GM19240 (cell line): Measurements from ENCODE around the gene CDK11B.
"Not testable (repeated sequence)": the region's sequence is repeated elsewhere in the genome, so short reads cannot be mapped to it uniquely, and the experiment has no call there.

Experiments
- DNase-seq: peaks from one replicate; pipeline ENCODE4 v3.0.0; 2011; ENCODE audit warnings: low spot score; ENCODE audit not compliant: insufficient read length

The CDK11B gene

DNA sequence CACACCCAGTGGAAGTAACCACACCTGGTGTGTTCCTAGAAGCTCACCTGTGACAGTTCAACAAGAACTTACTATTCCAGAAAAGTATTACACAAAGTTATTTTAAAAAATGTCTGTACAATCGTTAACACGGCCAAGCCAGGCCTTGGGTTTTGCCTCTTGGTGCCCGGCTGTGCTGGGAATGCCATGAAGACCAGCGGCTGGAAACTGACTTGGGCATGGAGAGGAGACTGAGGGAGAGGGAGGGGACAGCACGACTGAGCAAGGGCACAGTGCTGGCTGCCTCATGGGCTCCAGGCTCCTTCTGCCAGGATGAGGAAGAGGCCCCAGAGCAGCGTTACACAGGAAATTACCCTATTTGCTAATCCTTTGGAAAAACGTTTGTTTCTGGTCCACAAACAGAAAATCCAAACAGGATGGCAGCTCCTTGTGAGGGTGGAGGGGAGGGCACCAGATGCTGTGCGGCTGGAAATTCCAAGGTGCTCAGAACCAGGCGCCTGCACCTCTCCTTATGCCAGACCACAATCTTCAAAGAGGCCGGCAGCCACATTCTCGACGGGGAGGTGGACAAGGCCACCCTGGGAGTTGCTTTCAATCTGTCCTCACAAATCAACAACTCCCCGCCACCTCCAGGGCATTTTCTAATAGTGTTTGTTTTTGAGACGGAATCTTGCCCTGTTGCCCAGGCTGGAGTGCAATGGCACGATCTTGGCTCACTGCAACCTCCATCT is 4.2 kb upstream of the CDK11B start:
- not testable (repeated sequence) for DNase-seq

DNA sequence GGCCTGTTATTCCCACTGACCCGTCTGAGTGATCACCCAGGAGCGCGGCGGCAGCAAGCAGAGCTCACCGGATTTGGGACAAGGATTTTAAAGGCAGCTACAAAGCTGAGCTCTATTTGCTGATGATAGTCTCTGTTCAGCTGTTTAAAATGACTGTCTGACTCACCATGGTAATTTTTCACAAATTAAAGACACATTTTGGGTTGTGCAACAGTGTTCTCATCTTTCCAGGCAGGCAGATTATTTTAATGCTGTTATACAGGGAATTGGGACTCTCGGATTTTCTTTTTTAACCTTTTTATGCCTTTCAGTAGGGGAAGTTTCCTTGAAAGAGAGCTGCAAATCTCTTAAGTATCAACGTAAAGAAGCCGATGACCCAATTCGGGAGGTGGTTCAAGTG is 3.6 kb upstream of the CDK11B start:
- not testable (repeated sequence) for DNase-seq

- DNase-seq, result not testable (repeated sequence)
Measured at GRCh38 chr1:1648265-1648664, 10.5 kb downstream of the CDK11B start.

DNA sequence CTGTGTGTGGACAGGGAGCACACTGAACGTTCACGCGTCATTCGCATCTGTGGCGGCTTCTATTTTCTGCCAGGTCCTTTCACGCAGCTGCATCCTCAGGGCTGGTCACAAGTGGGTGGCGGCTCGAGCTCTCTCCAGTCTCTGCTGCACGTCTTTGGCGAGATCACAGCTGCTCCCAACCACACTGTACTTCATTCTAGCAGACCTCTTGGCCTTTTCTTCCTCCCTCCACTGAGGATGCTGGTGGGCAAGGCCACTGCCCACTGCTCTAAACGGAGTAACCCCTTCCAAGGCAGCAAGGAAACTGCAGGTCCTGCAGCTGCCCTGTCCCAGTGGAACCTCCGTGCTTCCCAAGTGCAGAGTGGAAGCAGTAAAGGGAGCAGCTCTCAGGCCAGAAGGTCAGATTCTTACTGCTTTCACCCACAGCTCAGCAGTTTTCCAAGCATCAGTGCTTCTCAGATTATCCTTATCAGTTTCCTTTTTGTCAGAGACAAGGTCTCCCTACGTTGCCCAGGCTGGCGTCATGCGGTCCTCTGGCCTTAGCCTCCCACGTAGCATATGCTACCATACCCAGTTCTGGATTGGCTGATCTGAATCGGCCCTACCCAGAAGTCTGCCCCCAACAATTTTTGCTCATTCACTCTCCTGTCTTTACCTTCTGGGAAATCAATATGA is 11.1 kb downstream of the CDK11B start:
- DNase-seq, result not testable (repeated sequence)

DNA sequence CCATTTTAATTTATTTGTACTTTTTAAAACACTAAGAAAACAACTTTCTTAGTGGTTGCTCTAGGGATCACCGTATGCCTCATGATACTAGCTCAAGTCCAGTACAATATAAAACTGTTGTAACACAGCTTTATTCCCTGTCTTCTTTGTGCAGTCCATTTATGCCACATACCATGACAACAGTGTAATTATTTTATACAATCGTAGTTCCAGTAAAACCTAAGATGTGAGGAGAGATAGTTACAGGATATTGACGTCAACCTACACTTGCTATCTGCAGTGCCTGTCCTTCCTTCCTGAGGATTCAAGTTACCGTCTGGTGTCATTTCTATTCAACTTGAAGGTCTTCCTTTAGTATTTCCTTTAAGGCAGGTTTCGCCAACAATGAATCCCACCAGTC is 12.5 kb downstream of the CDK11B start:
- not testable (repeated sequence) for DNase-seq

- not testable (repeated sequence) for DNase-seq
Measured at GRCh38 chr1:1640711-1641461, 17.9 kb downstream of the CDK11B start.

DNA sequence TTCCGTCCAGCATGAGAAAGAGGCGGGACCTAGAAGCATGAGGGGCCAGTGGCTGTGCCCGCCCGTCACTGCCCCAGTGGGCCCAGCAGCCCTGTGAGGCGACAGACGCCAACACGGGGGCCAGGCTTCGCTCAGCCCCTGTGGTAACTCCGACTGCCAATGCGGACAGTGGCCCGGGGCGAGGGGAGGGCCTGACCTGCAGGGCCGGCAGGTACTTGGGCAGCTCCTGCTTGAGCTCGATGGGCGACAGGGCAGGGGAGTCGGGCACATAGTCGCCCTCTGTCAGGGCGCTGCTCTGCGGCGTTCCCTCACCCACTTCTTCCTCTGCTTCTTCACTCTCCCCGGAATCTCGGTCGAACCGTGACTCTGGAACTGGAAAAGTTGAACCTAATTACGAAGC is 18.7 kb downstream of the CDK11B start:
- DNase-seq, result not testable (repeated sequence)

- not testable (repeated sequence) for DNase-seq
Measured at GRCh38 chr1:1639368-1639767, 19.4 kb downstream of the CDK11B start.

GRCh38 chr1:1638528-1638927 is 20.3 kb downstream of the CDK11B start:
- DNase-seq, result not testable (repeated sequence)

DNA sequence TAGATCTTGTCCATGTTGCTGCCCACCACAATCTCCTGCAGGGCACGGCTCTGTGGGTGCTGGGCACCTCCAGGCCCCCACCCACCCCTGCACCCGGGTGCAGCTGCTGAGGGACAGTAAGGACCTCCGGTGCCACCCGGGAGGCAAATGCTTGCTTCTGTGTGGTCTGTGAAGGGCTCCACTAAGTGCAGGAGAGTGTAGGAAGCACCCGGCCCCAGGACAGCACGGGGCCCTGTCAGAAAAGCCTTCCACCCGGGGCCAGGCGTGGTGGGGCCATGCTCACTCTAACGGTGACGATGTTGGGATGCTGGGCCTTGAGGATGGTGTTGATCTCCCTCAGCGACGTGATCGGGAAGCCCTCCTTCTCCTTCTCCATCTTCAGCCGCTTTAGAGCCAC is 21.3 kb downstream of the CDK11B start:
- not testable (repeated sequence) for DNase-seq

- not testable (repeated sequence) for DNase-seq
Measured at GRCh38 chr1:1636621-1637478, 22.0 kb downstream of the CDK11B start.

GRCh38 chr1:1634613-1635012 is 24.2 kb downstream of the CDK11B start:
- not testable (repeated sequence) for DNase-seq

DNA sequence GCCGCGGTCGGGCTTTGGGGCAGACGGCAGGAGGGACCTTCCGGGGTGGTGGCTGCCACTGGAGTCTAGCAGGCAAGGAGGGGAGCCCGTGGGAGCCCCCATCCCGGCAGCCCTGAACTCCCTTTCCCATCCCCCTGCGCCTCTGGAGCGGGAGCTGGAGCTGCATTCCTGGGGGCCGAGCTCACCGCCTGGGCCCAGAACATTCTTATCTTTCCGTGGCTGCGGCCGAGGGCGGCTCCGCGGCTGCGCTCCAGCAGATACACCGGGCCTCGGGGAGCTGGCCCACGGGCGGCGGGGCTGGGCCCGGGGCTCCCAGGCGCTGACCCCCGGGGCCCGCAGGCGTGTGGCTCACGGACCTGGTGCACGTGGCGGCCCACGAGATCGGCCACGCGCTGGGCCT is 25.4 kb downstream of the CDK11B start:
- not testable (repeated sequence) for DNase-seq

DNA sequence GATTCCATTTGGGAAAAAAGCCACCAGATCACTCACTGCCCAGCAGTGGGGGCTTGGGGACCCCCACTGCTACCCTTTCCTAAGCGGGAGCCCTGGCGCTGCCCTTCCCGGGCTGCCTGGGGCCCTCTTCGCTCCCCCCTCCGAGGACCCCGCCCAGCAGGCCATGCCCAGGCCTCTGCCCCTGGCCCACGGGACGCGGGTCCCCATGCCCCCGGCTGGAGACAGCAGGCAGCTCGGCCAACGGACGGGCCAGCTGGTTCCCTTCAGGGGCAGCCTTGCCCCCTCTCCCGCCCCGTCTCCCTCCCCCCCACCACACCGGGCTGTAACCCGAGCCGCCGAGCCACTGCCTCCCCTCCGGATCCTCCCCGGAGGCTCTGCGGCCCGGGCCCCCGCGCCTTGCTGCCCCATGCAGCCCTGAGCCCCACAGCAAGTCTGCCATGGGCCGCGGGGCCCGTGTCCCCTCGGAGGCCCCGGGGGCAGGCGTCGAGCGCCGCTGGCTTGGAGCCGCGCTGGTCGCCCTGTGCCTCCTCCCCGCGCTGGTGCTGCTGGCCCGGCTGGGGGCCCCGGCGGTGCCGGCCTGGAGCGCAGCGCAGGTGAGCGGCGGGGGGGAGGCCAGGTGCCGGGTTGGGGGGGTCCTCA is 26.9 kb downstream of the CDK11B start, which contains the start of gene MMP23B:
Gene MMP23B (plus strand): TSS at position 392 of the 639 bp plus-strand sequence. CDS start 46 bp downstream, at position 438.
- no peak for DNase-seq

GRCh38 chr1:1630965-1631781 is 27.6 kb downstream of the CDK11B start:
- no peak for DNase-seq

DNA sequence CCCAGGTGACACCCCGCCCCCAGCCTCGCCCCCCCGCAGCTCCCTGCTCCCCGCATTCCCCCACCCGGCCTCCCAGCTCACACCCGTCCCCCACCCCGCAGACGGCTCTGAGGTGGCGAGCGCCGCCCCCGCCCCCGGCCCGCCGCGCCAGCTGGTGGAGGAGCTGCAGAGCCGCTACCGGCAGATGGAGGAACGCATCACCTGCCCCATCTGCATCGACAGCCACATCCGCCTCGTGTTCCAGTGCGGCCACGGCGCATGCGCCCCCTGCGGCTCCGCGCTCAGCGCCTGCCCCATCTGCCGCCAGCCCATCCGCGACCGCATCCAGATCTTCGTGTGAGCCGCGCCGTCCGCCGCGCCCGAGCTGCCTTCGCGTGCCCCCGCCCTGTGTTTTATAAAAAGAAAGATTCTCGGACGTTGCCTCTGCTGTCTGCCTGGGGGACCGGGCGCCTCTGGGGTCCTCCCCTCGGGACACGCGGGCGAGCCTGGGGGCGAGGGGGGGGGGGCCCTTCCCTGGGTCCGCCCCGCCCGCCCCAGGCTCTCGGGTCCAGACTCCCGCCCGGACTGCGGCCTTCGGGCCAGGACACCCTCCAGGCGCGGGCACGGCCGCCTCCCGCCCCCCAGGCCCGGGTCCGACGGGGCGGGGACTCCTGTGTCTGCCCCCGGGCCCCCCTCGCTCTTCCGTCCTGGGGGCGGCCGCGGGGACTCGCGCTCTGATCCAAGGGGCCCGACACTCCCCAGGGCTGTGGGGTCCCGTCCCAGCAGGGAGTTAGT is 28.4 kb downstream of the CDK11B start:
- peak; percentile 100 for DNase-seq

- DNase-seq, result peak; percentile 64
Measured at GRCh38 chr1:1629430-1630190, 29.2 kb downstream of the CDK11B start.

- no peak for DNase-seq
Measured at GRCh38 chr1:1628754-1629429, 29.9 kb downstream of the CDK11B start.
